ENCODE results near the gene LRRC3.

LRRC3 gene

DNA sequence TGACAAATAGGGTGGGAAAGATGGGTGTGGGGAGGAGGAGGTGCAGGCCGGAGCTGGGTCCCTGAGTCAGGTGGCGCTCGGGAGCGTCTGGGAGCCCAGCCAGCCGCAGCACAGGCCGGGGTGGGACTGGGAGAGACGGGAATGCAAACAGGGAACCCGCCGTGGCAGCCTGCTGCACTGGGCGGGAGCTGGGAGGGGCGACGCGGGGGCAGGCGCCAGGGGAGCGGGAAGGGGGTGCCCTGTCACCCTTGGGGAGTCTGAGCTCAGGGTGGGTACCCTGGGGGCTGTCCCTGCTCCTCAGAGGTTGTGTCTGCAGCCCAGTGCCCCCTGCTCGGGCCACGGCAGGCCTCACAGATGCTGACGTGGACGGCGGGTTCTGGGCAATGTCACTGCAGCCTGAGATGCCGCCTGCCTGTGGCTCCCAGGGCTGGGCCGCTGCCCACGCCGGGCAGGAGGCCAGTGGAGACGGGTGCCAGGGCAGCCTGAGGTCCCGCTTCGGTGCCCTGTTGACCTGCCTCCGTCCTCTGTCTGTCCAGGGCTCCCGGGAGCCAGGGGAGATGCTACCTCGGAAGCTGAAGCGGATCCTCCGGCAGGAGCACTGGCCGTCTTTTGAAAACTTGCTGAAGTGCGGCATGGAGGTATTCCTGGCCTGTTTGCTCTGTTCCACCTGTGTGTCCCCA is 16.6 kb upstream of the LRRC3 start:
- no peak for DNase-seq (ENCODE audit: low read depth)

DNA sequence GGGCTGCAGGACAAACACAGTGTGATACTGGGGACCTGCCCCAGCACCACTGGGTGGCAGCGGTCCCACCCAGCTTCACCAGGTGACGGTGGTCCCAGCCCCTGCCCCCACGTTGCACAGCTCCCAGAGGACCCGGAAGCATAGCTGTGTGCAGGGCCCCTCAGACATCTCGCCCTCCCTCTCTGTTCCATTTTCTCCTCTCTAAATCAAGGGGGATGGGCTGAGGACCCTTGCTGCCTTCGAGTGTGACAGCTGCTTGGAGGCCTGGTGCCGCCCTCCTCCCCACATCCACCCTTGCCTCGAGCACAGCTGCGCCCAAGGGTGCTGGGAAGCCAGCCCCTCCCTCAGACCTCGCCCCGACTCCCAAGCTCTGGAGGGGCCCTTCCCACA is 16.1 kb upstream of the LRRC3 start:
- DNase-seq (ENCODE audit: low read depth): no peak

DNA sequence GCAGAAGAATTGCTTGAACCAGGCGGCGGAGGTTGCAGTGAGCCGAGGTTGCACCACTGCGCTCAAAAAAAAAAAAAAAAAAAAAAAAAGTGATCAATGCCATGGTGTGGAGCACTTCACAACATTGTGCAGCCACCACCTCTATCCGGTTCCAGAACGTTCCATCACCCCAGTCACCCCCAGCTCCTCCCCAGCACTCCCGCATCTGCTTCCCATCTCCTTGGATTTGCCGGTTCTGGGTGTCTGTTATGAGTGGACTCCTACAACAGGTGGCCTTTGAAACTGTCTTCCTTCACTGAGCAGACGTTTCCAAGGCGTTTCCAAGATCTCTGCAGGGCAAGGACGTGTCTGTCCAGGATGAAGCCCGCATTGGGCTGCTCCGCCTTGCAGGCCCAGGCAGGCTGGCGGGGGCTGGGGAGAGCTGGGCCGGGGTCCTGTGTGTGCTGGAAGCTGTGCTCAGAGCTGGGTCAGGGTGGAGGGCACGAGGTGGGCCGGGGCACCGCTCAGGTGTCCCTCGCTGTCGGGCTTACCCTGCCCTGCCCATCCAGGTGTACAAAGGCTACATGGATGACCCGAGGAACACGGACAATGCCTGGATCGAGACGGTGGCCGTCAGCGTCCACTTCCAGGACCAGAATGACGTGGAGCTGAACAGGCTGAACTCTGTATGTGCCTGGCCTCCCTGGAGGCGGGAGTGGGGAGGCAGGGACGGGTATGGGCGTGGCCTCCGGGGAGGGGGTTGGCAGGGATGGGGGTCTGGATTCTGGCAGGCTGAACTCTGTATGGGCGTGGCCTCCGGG is 14.9 kb upstream of the LRRC3 start:
- no peak for DNase-seq (ENCODE audit: low read depth)

DNA sequence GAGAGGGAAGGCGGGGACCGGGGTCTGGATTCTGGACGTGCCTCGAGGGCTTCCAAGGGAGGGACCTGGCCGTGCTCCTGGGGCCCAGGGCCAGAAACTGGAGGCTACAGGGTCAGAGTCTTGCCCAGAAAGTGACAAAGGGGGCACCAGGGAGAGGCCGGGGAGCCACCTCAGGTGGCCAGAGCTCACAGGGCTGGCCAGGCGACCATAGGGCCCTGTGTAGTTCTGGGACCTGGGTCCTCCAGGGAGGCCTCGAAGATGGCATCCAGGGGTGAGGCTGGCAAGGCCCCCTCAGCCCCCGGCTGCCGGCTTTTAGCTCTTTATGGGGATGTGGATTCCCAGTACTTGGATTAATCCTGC is 14.3 kb upstream of the LRRC3 start:
- no peak for DNase-seq (ENCODE audit: low read depth)

DNA sequence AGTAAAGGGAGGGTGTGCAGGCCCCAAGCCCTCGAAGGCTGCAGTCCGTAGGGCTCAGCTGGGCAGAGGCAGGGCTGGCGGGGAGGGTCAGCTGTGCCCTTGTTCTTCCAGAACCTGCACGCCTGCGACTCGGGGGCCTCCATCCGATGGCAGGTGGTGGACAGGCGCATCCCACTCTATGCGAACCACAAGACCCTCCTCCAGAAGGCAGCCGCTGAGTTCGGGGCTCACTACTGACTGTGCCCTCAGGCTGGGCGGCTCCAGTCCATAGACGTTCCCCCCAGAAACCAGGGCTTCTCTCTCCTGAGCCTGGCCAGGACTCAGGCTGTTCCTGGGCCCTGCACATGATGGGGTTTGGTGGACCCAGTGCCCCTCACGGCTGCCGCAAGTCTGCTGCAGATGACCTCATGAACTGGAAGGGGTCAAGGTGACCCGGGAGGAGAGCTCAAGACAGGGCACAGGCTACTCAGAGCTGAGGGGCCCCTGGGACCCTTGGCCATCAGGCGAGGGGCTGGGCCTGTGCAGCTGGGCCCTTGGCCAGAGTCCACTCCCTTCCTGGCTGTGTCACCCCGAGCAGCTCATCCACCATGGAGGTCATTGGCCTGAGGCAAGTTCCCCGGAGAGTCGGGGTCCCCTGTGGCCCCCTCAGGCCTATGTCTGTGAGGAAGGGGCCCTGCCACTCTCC is 13.6 kb upstream of the LRRC3 start:
- DNase-seq (ENCODE audit: low read depth): no peak

DNA sequence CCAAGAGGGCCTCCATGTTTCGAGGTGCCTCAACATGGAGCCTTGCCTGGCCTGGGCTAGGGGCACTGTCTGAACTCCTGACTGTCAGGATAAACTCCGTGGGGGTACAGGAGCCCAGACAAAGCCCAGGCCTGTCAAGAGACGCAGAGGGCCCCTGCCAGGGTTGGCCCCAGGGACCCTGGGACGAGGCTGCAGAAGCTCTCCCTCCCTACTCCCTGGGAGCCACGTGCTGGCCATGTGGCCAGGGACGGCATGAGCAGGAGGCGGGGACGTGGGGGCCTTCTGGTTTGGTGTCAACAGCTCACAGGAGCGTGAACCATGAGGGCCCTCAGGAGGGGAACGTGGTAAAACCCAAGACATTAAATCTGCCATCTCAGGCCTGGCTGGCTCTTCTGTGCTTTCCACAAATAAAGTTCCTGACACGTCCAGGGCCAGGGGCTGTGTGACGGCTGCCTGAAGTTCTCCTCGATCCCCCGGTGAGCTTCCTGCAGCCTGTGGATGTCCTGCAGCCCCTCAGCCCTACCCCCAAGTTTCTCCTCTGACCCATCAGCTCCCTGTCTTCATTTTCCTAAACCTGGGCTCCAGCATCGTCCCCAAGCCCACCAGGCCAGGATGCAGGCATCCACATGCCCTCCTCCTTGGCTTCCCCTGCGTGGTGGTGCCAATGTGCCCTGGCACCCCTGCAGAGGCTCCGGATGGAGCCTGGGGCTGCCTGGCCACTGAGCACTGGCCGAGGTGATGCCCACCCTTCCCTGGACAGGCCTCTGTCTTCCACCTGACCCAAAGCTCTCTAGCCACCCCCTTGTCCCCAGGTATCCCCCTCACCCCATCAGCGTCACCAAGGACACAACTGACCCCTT is 12.8 kb upstream of the LRRC3 start:
- DNase-seq (ENCODE audit: low read depth): no peak

DNA sequence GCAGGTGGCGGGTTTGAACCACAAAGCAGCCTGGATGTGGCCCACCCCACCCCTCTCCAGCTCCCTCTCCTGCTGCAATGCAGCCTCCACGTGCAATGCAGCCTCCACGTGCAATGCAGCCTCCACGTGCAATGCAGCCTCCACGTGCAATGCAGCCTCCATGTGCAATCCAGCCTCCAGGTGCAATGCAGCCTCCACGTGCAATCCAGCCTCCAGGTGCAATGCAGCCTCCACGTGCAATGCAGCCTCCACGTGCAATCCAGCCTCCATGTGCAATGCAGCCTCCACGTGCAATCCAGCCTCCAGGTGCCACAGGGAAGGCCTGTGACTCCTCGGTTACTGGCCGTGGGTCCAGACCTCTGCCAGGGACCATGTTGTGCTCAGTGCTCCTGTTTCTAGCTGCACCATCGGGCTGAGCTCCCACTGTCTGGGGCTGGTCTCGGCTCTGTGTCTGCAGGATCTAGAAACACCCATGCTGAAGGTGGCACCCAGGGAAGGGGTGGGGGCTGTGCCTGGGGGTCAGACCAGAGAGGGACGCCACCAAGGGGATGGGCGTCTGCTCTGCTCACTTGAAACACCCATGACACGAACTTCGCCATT is 11.9 kb upstream of the LRRC3 start:
- DNase-seq (ENCODE audit: low read depth): no peak

DNA sequence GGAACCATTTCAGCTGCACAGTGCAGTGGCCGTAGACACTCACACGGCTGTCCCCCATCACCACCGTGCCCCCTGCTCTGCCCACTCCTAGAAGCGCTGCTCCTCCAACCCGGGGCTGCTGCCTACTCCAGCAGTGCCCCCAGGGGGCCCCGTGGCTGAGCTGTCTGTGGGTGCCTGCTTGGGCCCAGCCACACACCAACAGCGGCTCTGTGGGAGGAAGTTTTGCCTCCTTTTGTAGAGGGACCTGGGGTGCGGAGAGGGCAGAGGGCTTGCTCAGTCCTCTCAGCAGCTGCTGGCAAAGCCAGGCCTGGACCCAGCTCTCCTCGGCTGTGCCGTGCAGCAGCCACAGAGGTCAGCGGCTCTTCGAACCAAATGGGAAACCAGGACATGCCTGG is 11.4 kb upstream of the LRRC3 start:
- no peak for DNase-seq (ENCODE audit: low read depth)

DNA sequence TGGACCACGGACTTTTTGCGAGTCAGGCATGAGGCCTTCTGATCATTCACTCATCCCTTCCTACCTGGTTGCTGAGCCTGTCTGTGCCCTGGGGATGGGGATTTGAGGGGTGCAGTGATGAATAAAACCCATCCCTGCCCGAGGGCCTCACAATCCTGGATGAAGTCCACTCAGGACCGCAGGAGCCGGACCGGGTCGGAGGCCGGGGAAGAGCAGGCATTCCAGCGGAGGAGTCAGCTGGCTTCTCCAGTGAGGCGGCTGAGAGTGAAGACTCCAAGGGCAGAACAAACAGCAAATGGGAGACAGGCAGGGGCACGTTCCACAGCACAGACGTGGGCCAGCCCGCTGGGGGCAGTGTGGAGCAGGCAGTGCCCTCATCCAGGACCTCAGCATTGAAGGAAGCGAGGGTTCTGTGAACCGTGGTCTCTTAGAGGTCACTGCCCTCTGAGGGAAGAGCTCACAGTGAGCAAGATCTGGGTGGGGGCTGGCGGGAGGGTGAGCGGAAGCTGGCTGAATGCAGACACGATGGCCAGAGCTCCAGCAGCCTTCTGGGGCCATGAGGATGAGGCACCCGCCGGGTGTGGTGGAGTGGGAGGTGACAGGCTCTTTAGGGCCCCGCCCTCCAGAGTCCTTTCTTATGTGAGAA is 10.9 kb upstream of the LRRC3 start:
- DNase-seq (ENCODE audit: low read depth): no peak

DNA sequence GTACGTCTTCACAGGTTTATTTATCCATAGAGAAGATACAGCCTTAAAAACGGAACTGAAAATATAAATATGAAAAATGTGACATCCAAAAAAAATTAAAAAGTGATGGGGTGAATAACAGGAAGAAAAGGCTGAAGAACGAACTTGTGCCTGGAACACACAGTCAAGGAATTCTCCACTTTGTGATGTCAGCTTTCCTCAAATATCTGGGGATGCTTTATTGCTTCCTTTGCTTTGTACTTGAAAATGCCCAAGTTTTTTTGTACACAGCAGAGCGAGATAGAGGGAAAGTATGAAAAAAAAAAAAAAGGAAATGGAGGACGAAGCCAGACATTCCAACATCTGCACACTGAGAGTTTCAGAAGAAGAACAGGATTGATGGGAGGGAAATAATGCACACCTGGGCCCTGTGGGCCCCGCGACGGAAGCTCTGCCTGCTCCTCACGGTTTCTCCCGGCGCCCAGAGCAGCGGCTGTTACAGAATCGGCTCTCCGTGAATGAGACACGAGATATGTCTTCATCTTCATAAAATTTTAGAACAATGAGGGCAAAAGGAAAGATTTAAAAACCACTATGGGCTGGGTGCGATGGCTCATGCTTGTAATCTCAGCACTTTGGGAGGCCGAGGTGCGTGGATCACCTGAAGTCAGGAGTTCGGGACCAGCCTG is 10.0 kb upstream of the LRRC3 start:
- DNase-seq (ENCODE audit: low read depth): no peak

DNA sequence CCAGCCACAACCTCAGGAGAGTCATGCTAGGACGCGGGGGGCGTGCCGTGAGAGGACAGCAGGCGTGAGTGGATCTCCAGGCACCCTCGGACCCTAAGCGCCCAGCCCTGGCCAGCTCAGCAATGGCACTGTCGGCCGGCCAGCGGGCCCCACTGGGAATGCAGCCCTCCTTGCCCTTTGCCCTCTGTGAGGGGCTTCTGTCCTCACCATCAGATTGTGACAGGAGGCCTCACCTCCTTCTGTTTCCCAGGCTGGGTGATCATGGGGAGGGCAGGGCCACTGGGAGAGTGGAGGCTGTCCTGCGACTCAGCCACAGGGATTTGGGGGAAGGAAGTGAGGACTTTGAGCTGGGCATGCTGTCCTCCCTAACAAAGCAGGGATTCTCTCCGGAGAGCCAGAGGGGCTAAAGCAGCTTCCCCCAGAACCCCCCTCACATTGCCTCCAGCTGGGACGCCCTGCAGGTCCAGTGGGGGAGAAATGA is 6.6 kb upstream of the LRRC3 start:
- DNase-seq (ENCODE audit: low read depth): no peak

DNA sequence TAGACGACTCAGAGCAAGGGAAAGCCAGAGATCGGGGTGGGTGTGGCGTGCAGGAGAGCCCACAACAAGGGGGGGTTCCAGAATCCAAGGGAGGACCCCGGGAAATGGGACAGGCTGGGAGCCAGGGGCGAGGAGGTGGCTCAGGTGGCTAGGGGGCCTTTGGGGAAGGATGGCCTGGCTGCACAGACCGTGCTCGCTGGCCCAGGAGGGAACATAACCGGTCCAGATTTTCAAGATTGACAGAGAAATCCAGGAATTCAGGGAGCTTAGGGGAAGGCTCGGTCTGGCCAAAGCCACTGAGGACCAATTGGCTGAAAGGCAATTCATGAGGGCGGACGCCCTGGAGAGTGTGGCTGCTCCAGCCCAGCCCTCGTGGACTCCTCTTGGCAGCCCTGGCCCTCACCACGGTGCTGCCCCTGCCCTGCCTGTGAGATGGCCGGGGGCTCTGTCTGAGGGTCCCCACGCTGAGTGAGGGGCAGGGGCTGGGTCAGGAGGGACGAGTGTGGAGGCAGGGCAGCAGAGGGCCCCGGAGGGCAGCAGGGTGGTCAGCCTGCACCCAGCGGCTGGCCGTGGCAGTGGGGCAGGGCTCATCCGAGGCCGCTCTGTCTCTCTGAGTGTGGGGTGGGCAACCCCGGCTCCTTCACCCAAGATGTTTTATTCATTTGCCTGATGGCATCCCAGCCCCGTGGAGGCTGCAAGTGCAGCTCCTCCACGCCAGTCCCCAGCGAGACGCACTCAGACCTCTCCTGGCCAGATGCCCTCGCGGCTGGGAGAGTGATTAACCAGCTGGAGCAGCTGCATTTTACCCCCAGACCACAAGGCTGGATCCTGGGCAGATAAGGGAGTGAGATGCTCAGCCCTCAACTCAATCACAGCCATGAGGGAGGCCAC is 5.6 kb upstream of the LRRC3 start:
- no peak for DNase-seq (ENCODE audit: low read depth)

DNA sequence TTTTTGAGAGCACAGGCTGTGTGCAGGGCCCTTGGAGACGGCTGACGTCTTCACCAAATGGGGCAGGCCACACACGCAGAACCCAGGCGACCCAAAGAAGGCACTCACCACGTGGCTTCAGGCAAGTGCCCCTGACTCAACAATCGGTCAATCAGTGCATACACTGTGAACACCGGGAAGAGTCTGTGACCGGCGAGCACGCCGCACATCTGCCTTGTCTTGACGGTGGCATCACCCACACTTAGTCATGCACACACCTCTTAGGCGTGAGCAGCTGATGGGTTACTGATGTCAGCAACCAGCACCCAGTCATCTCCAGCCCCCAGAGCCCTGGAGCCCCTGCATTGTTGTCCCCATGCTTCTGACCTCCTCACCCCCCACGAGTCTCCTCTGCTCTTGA is 4.9 kb upstream of the LRRC3 start:
- no peak for DNase-seq (ENCODE audit: low read depth)

DNA sequence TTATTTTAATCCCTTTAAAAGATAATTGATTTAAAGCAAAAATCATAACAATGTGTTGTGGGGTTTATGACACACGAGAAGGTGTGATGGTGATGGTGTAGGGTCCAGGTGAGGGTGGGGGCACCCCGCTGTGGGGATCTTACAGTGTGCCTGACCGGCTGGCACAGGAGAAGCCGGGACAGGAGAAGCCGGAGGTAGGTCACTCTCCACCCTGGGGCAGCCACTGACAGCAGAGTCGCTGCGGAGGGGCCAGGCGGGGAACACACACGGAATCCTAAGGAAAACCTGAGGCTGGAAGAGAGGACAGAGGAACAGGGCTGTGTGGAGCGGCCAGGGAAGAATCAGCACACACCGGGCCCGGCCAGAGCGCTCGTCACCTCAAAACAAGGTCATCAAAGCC is 4.3 kb upstream of the LRRC3 start:
- no peak for DNase-seq (ENCODE audit: low read depth)

DNA sequence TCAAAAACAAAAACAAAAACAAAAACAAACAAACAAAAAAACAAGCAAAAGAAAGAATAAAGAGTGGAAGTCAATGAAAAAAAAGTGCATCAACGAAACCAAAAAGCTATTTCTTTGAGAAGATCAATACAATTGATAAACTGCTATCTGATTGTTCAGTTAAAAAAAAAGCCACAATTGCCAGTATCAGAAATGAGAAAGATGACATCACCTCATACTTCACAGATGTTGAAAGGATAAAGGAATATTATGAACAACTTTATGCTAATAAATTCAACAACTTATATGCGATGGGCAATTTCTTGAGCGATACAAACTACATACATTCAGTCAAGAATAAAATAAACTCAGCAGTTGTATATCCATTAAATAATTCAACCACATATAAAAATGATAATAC is 2.2 kb upstream of the LRRC3 start:
- no peak for DNase-seq (ENCODE audit: low read depth)

DNA sequence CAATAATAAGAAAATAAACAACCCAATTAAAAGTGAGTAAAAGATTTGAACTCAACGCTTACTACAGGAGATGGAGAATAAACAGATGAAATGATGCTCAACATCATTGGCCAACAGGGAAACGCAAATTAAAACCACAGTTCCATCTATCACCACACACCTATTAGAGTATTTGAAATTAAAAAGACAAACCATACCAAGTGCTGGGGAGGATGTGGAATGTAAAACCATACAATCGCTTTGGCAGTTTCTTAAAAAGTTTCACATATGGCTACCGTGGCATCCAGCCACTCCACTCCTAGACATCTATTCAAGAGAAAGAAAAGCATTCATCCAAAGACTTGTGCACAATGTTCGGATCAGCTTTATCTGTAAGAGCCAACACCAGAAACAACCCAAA is 1.3 kb upstream of the LRRC3 start:
- no peak for DNase-seq (ENCODE audit: low read depth)

DNA sequence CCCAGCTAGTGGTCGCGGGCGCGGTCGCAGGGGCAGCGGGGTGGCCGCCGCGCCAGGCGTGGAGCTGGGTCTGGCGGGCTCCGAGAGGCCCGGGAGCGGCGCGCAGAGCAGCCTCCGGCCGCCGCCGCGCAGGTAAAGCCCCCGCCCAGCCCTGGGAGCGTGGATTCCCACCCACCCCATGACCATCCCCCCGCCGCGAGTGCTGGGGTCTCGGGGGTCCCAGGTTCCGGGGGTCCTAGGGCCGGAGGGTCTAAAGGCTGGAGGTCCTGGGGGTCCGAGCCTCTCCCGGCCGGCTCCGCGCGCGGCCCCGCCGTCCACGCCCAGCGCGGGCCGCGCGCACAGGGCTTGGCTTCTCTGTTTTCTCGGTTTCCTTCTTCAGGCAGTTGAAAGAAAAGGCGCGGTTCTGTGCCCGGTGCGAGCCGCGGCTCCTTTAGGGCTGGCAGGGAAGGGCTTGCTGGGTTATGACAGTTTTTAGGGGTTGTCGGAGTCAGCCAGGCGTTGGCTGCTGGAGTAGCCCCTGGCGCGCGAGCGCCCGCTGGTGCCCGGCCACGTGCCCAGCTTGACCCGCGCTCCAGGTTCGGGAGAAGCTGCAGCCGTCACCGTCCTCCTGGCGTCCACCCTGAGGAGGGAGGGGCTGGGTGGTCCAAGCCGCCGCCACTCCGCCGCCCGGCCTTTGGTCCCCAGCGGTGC is 359 bp downstream of the LRRC3 start:
- no peak for DNase-seq (ENCODE audit: low read depth)

DNA sequence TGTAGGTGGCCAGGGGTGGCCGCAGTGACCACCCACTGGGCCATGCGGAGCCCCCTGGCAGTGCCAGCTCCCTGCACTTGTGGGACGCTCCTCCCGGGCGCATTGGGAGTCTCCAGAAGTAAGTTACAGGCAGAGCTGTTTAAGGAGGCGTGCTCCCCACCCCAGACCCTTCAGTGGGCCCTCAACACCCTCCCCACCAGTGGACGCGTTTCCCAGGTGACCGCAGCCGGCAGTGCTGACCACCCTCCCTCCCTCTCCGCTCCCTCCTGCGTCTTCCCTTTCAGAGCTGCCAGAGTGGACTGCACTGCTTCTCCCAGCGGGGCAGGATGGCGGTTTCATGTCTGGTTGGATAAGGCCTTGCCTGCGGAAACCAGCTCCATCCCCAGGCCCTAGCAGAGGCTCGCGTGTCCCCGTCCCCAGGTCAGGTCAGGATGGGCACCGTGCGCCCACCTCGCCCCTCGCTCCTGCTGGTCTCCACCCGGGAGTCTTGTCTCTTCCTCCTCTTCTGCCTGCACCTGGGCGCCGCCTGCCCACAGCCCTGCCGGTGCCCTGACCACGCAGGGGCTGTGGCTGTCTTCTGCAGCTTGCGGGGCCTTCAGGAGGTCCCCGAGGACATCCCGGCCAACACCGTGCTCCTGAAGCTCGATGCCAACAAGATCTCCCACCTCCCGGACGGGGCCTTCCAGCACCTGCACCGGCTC is 1.1 kb downstream of the LRRC3 start:
- DNase-seq (ENCODE audit: low read depth): no peak
